ENCODE measurements around the gene BCL11B. TPM values are rescaled to one million over a fixed set of nuclear protein-coding genes. Genes with fewer than 3 reads are reported as not detected.

BCL11B gene
- total and polyA plus RNA-seq, 11 donors: 0.04 to 2.1 (median 0.15) TPM; not detected in 3

DNA sequence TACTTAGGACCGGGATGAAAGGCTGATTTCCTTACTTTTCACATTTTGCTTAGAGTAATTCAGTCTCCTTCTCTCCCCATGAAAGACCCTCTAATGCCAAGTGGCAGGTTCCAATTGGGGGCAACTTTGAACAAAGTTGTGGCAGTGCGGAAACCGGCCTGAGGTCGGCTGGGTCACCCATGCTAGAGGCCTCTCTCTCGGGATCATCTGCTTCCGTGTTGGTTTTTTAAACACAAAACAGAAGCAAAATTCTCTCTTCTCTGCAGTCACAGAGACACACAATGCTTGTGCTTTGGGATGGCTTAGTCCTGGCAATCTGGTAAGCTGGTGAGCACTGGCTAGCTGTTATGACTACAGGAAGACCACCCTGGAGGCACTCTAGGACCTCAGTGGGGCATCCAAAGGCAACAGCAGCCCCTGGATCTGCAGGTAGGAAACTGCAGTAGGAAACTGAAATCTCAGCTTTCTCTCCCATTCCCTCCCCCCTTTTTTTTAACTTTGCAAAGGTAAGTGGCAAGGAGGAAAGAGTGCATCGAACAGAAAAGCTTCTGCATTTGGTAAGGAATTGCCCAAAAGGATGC lies 102.1 kb downstream of the BCL11B start:
- H3K36me3 ChIP-seq: no peaks in the 10 kb centered on the region
- no peak for TF ChIP-seq POLR2A (IDR thresholded peaks at IDR 0.05)
- TF ChIP-seq, protein P1, sequence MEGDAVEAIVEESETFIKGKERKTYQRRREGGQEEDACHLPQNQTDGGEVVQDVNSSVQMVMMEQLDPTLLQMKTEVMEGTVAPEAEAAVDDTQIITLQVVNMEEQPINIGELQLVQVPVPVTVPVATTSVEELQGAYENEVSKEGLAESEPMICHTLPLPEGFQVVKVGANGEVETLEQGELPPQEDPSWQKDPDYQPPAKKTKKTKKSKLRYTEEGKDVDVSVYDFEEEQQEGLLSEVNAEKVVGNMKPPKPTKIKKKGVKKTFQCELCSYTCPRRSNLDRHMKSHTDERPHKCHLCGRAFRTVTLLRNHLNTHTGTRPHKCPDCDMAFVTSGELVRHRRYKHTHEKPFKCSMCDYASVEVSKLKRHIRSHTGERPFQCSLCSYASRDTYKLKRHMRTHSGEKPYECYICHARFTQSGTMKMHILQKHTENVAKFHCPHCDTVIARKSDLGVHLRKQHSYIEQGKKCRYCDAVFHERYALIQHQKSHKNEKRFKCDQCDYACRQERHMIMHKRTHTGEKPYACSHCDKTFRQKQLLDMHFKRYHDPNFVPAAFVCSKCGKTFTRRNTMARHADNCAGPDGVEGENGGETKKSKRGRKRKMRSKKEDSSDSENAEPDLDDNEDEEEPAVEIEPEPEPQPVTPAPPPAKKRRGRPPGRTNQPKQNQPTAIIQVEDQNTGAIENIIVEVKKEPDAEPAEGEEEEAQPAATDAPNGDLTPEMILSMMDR (IDR thresholded peaks at IDR 0.05): no peak
- no peak overlapping the region for H3K4me3 ChIP-seq
- DNase-seq (no peak), ATAC-seq (no peak)
- H3K4me1 ChIP-seq: no peaks in the 10 kb centered on the region
- peaks cover 0 to 8% (median 0%) of the 10 kb centered on the region in 9 donors for H3K27me3 ChIP-seq
- WGBS, 4 donors: 76 to 80% (median 78%) methylated on average over 7 of the region's 7 CpGs
- no peak overlapping the region for H3K27ac ChIP-seq
- no peaks in the 10 kb centered on the region for H3K9me3 ChIP-seq
- intact Hi-C loops (cut with DNase I): no loop called here

DNA sequence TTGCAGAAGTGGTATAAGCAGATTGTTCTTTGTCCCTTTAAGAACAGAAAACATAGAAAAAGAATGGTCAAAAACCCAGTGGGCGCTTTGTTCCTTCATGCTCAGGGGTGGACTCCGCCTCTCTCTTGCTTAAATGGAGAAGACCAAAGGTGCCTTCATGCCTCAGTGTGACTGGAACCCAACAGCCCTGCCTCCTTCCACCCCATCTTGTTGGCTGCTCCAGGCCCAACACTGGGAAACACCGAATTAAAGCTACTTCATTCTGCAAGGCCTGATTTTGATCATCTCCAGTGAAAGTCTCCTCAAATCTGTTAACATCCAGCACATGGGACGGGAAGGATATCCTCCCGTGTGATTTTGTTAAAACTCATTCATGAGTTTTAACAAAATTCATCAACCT lies 103.7 kb downstream of the BCL11B start:
- H3K36me3 ChIP-seq: no peaks in the 10 kb centered on the region
- WGBS, 4 donors: 85 to 96% (median 91%) methylated on average over 5 of the region's 5 CpGs
- DNase-seq (no peak), ATAC-seq (no peak)
- no peaks in the 10 kb centered on the region for H3K4me1 ChIP-seq
- intact Hi-C loops (cut with DNase I): no loop called here
- peaks cover 0 to 8% (median 0%) of the 10 kb centered on the region in 9 donors for H3K27me3 ChIP-seq
- H3K27ac ChIP-seq: no peak overlapping the region
- no peaks in the 10 kb centered on the region for H3K9me3 ChIP-seq
- TF ChIP-seq, protein P1 (IDR thresholded peaks at IDR 0.05): no peak
- TF ChIP-seq POLR2A (IDR thresholded peaks at IDR 0.05): no peak
- H3K4me3 ChIP-seq: no peak overlapping the region

DNA sequence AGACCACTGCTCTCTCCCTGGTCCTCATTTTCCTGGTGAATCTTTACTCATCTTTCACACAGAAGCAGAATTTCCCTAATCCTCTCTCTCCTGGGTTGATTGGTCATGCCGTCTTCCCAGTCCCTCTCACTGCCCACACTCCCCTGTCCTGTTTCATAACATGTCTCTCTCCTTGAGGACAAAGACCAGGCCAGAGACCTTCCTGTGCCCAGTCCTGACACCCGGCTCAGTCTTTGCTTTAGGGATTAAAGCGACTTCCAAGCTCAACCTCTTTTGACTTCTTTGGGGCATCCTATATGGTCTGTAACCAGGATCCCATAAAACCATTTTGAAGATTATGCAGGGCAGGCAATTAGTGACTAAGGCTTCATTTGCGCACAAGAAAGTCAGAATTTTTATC lies 105.5 kb downstream of the BCL11B start:
- TF ChIP-seq, protein P1 (IDR thresholded peaks at IDR 0.05): no peak
- TF ChIP-seq POLR2A (IDR thresholded peaks at IDR 0.05): no peak
- DNase-seq: no peak
- H3K27me3 ChIP-seq: peaks cover 0 to 3% (median 0%) of the 10 kb centered on the region in 9 donors
- intact Hi-C loops (cut with DNase I): no loop called here
- no peak overlapping the region for H3K27ac ChIP-seq
- WGBS, 4 donors: 81 to 90% (median 89%) methylated on average over 4 of the region's 4 CpGs
- no peaks in the 10 kb centered on the region for H3K4me1 ChIP-seq
- no peak overlapping the region for H3K4me3 ChIP-seq
- peaks cover 0 to 5% (median 0%) of the 10 kb centered on the region in 12 donors for H3K9me3 ChIP-seq
- H3K36me3 ChIP-seq: no peaks in the 10 kb centered on the region
- no peak for ATAC-seq

DNA sequence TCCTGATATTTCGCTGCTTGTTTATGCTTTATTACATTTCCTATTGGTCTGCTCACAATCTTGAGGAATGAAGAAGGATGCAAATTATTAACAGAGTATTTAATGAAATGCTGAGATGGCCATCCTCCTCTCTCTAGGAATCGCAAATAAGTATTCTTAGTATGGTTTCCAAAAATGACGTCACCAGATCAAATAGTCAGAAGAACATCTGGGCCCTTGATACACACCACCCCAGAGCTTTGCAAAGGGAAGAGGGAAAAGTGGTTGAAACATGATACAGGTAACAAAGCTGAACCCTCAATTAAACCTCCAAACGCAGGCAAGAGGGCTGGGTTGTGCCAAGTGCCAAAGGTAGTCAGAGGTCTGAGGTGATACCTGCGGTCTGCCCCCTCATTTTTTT lies 107.3 kb downstream of the BCL11B start:
- 76 to 84% (median 79%) methylated on average over 5 of the region's 5 CpGs for WGBS, 4 donors
- H3K9me3 ChIP-seq: peaks cover 0 to 6% (median 0%) of the 10 kb centered on the region in 12 donors
- H3K4me3 ChIP-seq: no peak overlapping the region
- H3K4me1 ChIP-seq: no peaks in the 10 kb centered on the region
- no peak overlapping the region for H3K27ac ChIP-seq
- no peak for ATAC-seq
- peaks cover 0 to 9% (median 0%) of the 10 kb centered on the region in 9 donors for H3K27me3 ChIP-seq
- intact Hi-C loops (cut with DNase I): no loop called here
- no peak for DNase-seq
- no peaks in the 10 kb centered on the region for H3K36me3 ChIP-seq
- TF ChIP-seq, protein P1 (IDR thresholded peaks at IDR 0.05): no peak
- TF ChIP-seq POLR2A (IDR thresholded peaks at IDR 0.05): no peak
